ENCODE measurements around the gene CCDC85B.
A peak's percentile ranks its signal among the peaks of the same experiment; 100 is the strongest.

Gene CCDC85B

DNA sequence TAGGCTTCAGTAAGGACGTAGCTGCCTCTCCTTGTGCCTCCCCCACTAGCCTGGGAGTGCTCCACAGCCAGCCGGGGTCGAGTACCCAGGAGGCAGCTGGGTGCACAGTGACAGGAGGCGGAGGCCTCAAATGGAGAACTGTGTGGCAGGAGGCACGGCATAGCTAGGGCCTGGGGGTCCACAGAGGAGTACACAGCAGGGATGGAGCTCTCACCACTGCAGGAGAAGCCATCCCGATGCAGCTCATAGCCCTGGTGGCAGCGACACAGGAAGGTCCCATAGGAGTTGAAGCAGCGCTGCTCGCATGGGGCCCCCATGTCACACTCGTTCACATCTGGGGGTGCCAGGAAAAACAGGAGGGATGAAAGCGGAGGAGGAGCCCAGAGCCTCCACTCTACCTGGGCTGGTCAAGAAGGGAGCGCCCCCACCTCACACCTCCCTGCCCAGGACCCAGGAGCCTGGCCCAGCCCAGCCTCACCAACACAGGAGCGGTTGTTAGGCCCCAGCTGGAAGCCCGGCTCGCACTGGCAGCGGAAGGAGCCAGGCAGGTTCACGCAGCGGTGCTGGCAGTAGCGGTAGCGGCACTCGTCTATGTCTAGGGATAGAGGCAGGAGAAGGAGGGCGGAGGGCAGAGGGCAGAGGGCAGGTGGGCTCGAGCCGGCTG is 20.7 kb upstream of the CCDC85B start:
- peaks cover 16% of the 10 kb centered on the region for H3K36me3 ChIP-seq (ENCODE audit: control insufficient read depth, insufficient read depth, low read length)
- peaks cover 19% of the 10 kb centered on the region for H3K27me3 ChIP-seq (ENCODE audit: control insufficient read depth, insufficient read depth, low read length, poor library complexity, severe bottlenecking)
- H3K9me3 ChIP-seq (ENCODE audit: control insufficient read depth, low read length): no peaks in the 10 kb centered on the region
- peaks cover 4% of the 10 kb centered on the region for H3K4me1 ChIP-seq (ENCODE audit: control insufficient read depth, insufficient read depth, low read length)
- H3K4me3 ChIP-seq (ENCODE audit: insufficient read depth, low read depth, low read length): no peak overlapping the region
- H3K27ac ChIP-seq (ENCODE audit: insufficient read depth, low read depth, low read length, poor library complexity, severe bottlenecking): no peak overlapping the region
- 88 to 91% methylated on average over 24 of the region's 24 CpGs for WGBS, 2 experiments

DNA sequence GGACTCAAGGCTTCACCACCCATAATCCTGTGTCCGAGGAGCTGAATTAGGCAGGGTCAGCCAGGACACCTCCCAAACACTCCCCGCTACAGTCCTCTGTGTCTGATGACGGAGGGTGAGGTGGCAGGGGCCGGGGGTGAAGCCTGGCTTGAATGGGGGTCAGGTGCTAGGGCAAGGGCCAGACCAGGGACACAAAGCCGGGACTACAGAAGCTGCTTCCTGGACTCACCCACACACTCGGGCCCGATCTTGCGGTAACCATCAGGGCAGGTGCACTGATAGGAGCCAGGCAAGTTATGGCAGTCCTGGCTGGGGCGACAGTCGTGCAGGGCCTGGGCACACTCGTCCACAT is 20.2 kb upstream of the CCDC85B start:
- H3K9me3 ChIP-seq (ENCODE audit: control insufficient read depth, low read length): no peaks in the 10 kb centered on the region
- H3K27me3 ChIP-seq (ENCODE audit: control insufficient read depth, insufficient read depth, low read length, poor library complexity, severe bottlenecking): peaks cover 19% of the 10 kb centered on the region
- H3K4me1 ChIP-seq (ENCODE audit: control insufficient read depth, insufficient read depth, low read length): peaks cover 4% of the 10 kb centered on the region
- H3K27ac ChIP-seq (ENCODE audit: insufficient read depth, low read depth, low read length, poor library complexity, severe bottlenecking): no peak overlapping the region
- peaks cover 12% of the 10 kb centered on the region for H3K36me3 ChIP-seq (ENCODE audit: control insufficient read depth, insufficient read depth, low read length)
- whole genome bisulfite sequencing, 2 experiments: 93% methylated on average over 11 of the region's 11 CpGs
- no peak overlapping the region for H3K4me3 ChIP-seq (ENCODE audit: insufficient read depth, low read depth, low read length)

DNA sequence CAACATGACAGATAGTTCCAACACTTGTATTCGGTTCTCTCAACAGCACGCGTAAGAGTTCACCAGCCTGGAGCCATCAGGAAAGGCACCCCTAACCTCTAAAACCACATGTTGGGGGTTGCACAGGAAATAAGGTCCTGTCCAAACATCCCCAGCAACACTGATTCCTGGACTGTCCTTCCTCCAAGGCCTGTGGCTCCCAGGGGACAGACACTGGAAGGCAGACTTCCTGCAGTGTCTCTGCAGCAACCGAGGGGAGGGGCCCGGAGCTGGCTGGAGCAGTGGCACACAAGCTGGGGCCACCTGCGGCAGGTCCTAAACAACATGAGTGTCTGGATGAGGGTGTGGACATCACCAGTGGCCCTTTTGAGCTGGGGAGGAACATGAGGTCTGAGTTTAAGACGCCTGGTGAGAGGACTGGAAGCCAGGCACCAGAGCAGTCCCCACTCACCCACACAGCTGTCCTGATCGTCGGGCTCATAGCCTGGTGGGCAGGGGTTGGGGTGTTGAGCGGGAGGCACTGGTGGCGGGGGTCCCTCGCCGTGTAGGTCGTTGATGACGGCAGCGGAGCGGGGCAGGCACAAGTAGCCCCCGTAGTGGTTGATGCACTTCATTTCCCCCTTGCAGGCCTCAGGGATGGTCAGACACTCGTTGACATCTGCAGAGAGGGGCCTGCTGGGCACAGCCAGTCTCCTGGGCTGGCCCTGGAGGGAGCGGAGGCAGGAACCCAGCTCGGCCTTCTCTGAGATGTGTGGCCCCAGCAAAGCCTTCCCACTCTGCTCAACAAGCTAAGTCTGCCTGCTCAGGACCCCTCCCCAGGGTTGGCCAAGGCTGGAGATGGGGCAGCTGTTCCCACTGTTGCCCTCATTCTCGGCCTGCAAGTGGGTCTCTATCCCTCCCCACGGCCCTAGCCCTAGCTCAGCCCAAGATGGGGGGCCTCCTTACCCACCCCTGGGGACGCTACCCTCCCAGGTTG is 19.5 kb upstream of the CCDC85B start:
- WGBS, 2 experiments: 86 to 89% methylated on average over 24 of the region's 24 CpGs
- H3K27ac ChIP-seq (ENCODE audit: insufficient read depth, low read depth, low read length, poor library complexity, severe bottlenecking): no peak overlapping the region
- H3K9me3 ChIP-seq (ENCODE audit: control insufficient read depth, low read length): no peaks in the 10 kb centered on the region
- peaks cover 5% of the 10 kb centered on the region for H3K36me3 ChIP-seq (ENCODE audit: control insufficient read depth, insufficient read depth, low read length)
- peaks cover 4% of the 10 kb centered on the region for H3K4me1 ChIP-seq (ENCODE audit: control insufficient read depth, insufficient read depth, low read length)
- H3K27me3 ChIP-seq (ENCODE audit: control insufficient read depth, insufficient read depth, low read length, poor library complexity, severe bottlenecking): peaks cover 19% of the 10 kb centered on the region
- no peak overlapping the region for H3K4me3 ChIP-seq (ENCODE audit: insufficient read depth, low read depth, low read length)

DNA sequence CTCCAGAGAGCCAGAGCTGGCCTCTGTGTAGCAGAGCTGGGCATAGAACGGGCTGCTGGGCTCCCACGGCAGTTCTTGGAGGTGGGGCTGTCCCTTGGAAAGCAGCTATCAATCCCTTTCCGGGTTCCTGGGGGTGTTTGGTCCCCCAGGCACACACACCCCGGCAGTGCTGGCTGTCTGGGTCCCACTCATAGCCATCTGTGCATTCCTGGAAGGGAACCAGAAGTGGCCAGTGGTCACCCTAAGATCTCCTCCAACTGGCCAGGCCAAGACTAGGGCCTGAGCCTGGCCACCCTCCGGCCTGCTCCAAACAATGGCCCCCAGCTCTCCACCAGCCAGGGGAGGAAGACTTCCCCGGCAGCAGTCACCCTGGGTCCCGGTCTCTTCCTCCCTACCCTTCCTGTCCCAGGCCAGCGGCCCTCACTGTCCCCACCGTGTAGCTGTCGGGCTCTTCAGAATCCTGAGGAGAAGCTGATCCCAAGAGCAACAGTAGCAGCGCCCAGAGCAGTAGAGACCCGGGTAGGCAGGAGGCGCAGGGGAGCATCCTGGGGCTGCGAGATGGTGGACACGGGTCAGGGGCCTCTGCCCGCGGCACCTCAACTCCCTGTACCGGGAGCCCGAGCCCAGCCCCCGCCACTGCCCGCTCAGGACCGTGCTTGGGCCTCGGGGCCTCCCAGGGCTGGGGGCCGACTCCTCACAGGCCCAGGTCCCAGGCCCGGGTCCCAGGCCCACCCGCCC is 18.5 kb upstream of the CCDC85B start:
- H3K4me3 ChIP-seq (ENCODE audit: insufficient read depth, low read depth, low read length): peak overlapping the region; percentile 44
- H3K9me3 ChIP-seq (ENCODE audit: control insufficient read depth, low read length): no peaks in the 10 kb centered on the region
- H3K27me3 ChIP-seq (ENCODE audit: control insufficient read depth, insufficient read depth, low read length, poor library complexity, severe bottlenecking): peaks cover 19% of the 10 kb centered on the region
- H3K4me1 ChIP-seq (ENCODE audit: control insufficient read depth, insufficient read depth, low read length): peaks cover 4% of the 10 kb centered on the region
- H3K36me3 ChIP-seq (ENCODE audit: control insufficient read depth, insufficient read depth, low read length): no peaks in the 10 kb centered on the region
- WGBS, 2 experiments: 36 to 39% methylated on average over 26 of the region's 26 CpGs
- H3K27ac ChIP-seq (ENCODE audit: insufficient read depth, low read depth, low read length, poor library complexity, severe bottlenecking): no peak overlapping the region

DNA sequence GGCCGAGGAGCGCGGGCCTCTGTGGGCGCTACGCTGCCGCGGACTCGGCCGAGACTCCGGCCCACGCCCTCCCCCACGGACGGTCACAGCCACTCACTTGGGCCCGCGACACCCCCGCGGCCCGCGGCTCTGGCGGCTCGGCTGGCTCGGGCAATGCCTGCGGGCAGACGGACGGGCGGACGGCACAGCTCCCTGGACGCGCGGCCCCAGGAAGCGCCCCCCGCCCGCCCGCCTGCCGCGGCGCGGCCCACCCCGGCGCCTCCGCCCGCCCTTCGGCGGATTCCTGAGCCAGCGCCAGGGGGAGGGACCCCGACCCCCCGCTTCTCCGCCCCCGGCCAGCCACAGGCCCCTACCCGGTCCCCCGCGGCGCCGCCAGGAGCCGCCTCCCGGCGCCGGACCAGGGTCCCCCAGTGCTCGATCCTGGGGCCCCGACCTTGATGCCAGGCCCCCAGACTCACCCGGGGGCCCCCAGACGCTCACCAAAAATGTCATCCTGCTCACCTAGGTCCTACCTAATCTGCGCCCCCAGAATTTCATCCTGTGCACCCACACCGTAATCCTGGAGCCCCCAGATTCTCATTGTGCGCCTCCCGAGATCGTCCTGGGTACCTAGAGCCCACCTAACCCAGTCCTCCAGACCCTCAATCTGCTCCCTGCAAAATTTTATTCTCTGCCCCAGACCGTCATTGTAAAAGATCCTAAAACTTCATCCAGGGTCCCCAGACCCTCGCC is 17.7 kb upstream of the CCDC85B start, which contains the start of gene EFEMP2:
TSS of gene EFEMP2 (minus strand) at position 215 of the 732 bp plus-strand sequence. CDS start 446 bp downstream, outside the sequence.
- H3K4me3 ChIP-seq (ENCODE audit: insufficient read depth, low read depth, low read length): peak within 1 kb of the TSS; percentile 44
- no peaks in the 10 kb centered on the region for H3K36me3 ChIP-seq (ENCODE audit: control insufficient read depth, insufficient read depth, low read length)
- H3K27me3 ChIP-seq (ENCODE audit: control insufficient read depth, insufficient read depth, low read length, poor library complexity, severe bottlenecking): peaks cover 19% of the 10 kb centered on the region
- no peak within 1 kb of the TSS for H3K27ac ChIP-seq (ENCODE audit: insufficient read depth, low read depth, low read length, poor library complexity, severe bottlenecking)
- H3K4me1 ChIP-seq (ENCODE audit: control insufficient read depth, insufficient read depth, low read length): peaks cover 4% of the 10 kb centered on the region
- 1% methylated on average over 69 of the region's 69 CpGs for WGBS, 2 experiments
- H3K9me3 ChIP-seq (ENCODE audit: control insufficient read depth, low read length): no peaks in the 10 kb centered on the region

DNA sequence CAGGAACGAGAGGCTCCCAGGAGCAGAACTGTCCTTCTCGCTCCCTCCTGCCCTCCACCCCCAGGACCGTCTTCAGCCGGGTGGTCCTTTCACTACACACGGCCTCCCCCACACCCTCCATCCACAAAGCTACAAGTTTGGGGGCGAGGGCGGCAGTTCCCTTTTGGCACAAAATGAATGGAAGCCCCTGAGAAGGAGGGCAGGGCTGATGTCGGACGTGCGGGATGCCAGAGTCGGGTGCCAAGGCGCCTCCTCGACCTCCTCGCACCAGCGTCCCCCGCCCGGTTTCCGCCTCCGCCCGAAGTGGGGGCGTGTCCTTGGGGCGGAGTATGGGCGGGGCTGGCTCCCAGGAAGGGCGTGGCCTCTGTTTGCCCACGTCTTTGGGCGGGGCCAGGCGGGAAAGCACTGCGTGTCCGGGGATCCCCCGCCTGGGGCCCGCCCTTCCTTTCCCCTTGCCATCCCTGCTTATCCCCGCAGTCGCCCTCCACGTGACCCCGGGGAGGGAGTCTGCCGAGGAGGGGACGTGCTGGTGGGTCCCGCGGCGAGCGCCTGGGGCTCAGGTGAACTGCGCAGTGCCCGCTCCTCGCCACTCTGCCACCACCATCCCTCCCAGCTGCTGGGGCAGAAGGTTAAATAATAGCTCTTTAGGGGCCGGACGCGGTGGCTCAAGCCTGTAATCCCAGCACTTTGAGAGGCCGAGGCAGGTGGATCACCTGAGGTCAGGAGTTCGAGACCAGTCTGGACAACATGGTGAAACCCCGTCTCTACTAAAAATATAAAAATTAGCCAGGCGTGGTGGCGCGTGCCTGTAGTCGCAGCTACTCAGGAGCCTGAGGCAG is 16.9 kb upstream of the CCDC85B start:
- peaks cover 4% of the 10 kb centered on the region for H3K4me1 ChIP-seq (ENCODE audit: control insufficient read depth, insufficient read depth, low read length)
- no peak overlapping the region for H3K27ac ChIP-seq (ENCODE audit: insufficient read depth, low read depth, low read length, poor library complexity, severe bottlenecking)
- peaks cover 19% of the 10 kb centered on the region for H3K27me3 ChIP-seq (ENCODE audit: control insufficient read depth, insufficient read depth, low read length, poor library complexity, severe bottlenecking)
- H3K4me3 ChIP-seq (ENCODE audit: insufficient read depth, low read depth, low read length): peak overlapping the region; percentile 44
- no peaks in the 10 kb centered on the region for H3K9me3 ChIP-seq (ENCODE audit: control insufficient read depth, low read length)
- no peaks in the 10 kb centered on the region for H3K36me3 ChIP-seq (ENCODE audit: control insufficient read depth, insufficient read depth, low read length)
- WGBS, 2 experiments: 11% methylated on average over 54 of the region's 54 CpGs

DNA sequence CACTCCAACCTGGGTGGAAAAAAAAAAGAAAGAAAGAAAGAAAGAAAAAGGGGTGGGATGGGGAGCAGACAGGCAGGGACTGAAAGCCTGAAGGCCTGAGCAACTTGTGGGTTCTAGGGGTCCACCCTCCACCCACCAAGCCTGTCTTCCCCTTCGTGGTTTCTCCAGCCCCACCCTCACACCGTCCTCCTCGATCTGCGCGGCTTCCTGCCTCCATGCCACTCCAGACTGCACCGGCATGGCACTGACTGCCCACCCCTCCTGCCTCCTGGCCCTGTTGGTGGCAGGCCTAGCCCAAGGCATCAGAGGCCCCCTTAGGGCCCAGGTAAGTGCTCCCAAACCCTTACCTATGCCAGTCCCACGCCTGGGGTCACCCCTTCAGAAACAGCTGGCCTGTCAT is 10.9 kb upstream of the CCDC85B start, which contains the start of gene CTSW:
TSS of gene CTSW (plus strand) at position 221 of the 400 bp plus-strand sequence. CDS start at position 239, 18 bp downstream.
- no peak within 1 kb of the TSS for H3K27ac ChIP-seq (ENCODE audit: insufficient read depth, low read depth, low read length, poor library complexity, severe bottlenecking)
- no peak within 1 kb of the TSS for H3K4me3 ChIP-seq (ENCODE audit: insufficient read depth, low read depth, low read length)

DNA sequence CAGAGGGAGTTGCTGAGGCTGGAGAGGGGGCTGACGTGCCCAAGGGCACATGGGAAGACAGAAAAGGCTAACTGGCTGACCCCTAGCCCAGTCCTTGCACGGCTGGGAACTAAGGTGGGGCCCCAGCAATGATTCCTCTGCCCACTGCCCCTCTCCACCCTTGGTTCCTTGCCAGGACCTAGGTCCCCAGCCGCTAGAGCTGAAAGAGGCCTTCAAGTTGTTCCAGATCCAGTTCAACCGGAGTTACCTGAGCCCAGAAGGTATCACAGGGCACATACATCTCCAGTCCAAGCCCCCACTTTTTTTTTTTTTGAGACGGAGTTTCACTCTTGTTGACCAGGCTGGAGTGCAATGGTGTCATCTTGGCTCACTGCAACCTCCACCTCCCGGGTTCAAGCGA is 10.4 kb upstream of the CCDC85B start:
- H3K27me3 ChIP-seq (ENCODE audit: control insufficient read depth, insufficient read depth, low read length, poor library complexity, severe bottlenecking): no peaks in the 10 kb centered on the region
- no peaks in the 10 kb centered on the region for H3K9me3 ChIP-seq (ENCODE audit: control insufficient read depth, low read length)
- WGBS, 2 experiments: 90 to 91% methylated on average over 7 of the region's 7 CpGs

More for the DNA sequence above, 10.9 kb upstream of the CCDC85B start, which contains the start of gene CTSW:
- H3K9me3 ChIP-seq (ENCODE audit: control insufficient read depth, low read length): no peaks in the 10 kb centered on the region
- WGBS, 2 experiments: 82 to 88% methylated on average over 7 of the region's 7 CpGs
- peaks cover 19% of the 10 kb centered on the region for H3K36me3 ChIP-seq (ENCODE audit: control insufficient read depth, insufficient read depth, low read length)
- no peaks in the 10 kb centered on the region for H3K27me3 ChIP-seq (ENCODE audit: control insufficient read depth, insufficient read depth, low read length, poor library complexity, severe bottlenecking)
- H3K4me1 ChIP-seq (ENCODE audit: control insufficient read depth, insufficient read depth, low read length): peaks cover 3% of the 10 kb centered on the region

More for the DNA sequence above, 10.4 kb upstream of the CCDC85B start:
- Histone ChIP-seq H3K36me3 (ENCODE audit: control insufficient read depth, insufficient read depth, low read length) (peaks cover 19% of the 10 kb centered on the region), H3K27ac (ENCODE audit: insufficient read depth, low read depth, low read length, poor library complexity, severe bottlenecking) (no peak overlapping the region), H3K4me1 (ENCODE audit: control insufficient read depth, insufficient read depth, low read length) (peaks cover 3% of the 10 kb centered on the region), H3K4me3 (ENCODE audit: insufficient read depth, low read depth, low read length) (no peak overlapping the region)
